Prostate gland (tissue), 2 donors: Measurements from ENCODE around the gene TMC2. TPM values are rescaled to one million over a fixed set of nuclear protein-coding genes. Genes with fewer than 3 reads are reported as not detected.

Source experiments
- DNase-seq: peaks from one replicate; pipeline ENCODE4 v3.0.0-alpha.2; 2019; ENCODE audit warnings: low spot score
- H3K27ac ChIP-seq, 2 donors: fragments of 200-600 bp; sonication (generic); 2 replicates each; pipeline ENCODE4 v1.5.1; 2017 to 2019
- H3K27me3 ChIP-seq: fragments of 200-600 bp; sonication (generic); replicated peaks from 2 replicates; pipeline ENCODE4 v1.5.1; 2019; ENCODE audit not compliant: insufficient read depth
- H3K36me3 ChIP-seq, 2 donors: fragments of 200-600 bp; sonication (generic); 1 replicate in 1 of 2; 2 replicates in 1 of 2; pipeline versions ENCODE4 v1.5.1 to v1.8.1; 2017 to 2019
- H3K4me1 ChIP-seq: fragments of 200-600 bp; sonication (generic); replicated peaks from 2 replicates; pipeline ENCODE4 v1.5.1; 2019
- H3K4me3 ChIP-seq, 2 donors: fragments of 200-600 bp; sonication (generic); 2 replicates each; pipeline ENCODE4 v1.5.1; 2017 to 2019
- H3K9me3 ChIP-seq: fragments of 200-600 bp; sonication (generic); 2 replicates; pipeline ENCODE4 v1.5.1; 2017
- CTCF ChIP-seq, 4 experiments: fragments of 200-600 bp in 2 of 4; fragments of 450-650 bp in 2 of 4; sonication (generic) in 2 of 4; IDR thresholded peaks; 1 replicate in 3 of 4; 2 replicates in 1 of 4; pipeline ENCODE4 v1.5.1; 2016 to 2019; ENCODE audit warnings: antibody characterized with exemption in 4 of 4, mild to moderate bottlenecking in 2 of 4, moderate library complexity in 2 of 4
- POLR2A ChIP-seq: fragments of 450-650 bp; IDR thresholded peaks from one replicate; pipeline ENCODE4 v1.6.1; 2016; ENCODE audit warnings: antibody characterized with exemption, mild to moderate bottlenecking
- POLR2AphosphoS5 ChIP-seq: sonication (generic); formaldehyde crosslinking; IDR thresholded peaks from one replicate; pipeline ENCODE4 v1.6.1; 2017; ENCODE audit warnings: antibody characterized with exemption
- WGBS: methylation state at CpG from one replicate; pipeline ENCODE4 v1.1.5; 2018; 5-methylcytosine and 5-hydroxymethylcytosine counted together
- intact Hi-C: fragments of 100-400 bp; cut with DNase I; formaldehyde crosslinking; loops from one replicate; pipeline ENCODE4 v1.14.2; 2022
- total RNA-seq, 2 donors: library from RNA; depleted of rRNA; stranded (reverse); fragments of >200 nt; gene quantifications; one replicate each; pipeline ENCODE4 v1.1.0, GENCODE V29; 2016

TMC2 gene
- total RNA-seq, 2 donors from 2014 or later, result 0.23 TPM; not detected in 1

GRCh38 chr20:2652724-2653555, 116.6 kb downstream of the TMC2 start:
- peak; percentile 2 for TF ChIP-seq POLR2A
- no peak for TF ChIP-seq CTCF (IDR thresholded peaks at IDR 0.05)
- TF ChIP-seq POLR2AphosphoS5, result no peak
- WGBS, result 1% methylated on average over 19 of the region's 56 CpGs
- intact Hi-C loops, result loop anchor here (1.0 kb wide), 1 partner anchor 10 kb away; no protein-coding TSS in a partner anchor
- Histone ChIP-seq H3K9me3 (no peaks in the 10 kb centered on the region), H3K27me3 (no peaks in the 10 kb centered on the region), H3K36me3 (peaks cover 24 to 27% of the 10 kb centered on the region in 2 donors), H3K4me1 (peaks cover 8% of the 10 kb centered on the region), H3K4me3 (peak overlapping the region; percentile 77 to 91), H3K27ac (peak overlapping the region; percentile 81 to 82)
- DNase-seq, result peak; percentile 33

- DNase-seq, result no peak
- Histone ChIP-seq H3K4me3 (peak overlapping the region; percentile 77 to 91), H3K27ac (no peak overlapping the region), H3K36me3 (peaks cover 24 to 27% of the 10 kb centered on the region in 2 donors), H3K4me1 (peaks cover 8% of the 10 kb centered on the region), H3K27me3 (no peaks in the 10 kb centered on the region), H3K9me3 (no peaks in the 10 kb centered on the region)
- TF ChIP-seq POLR2A (no peak), POLR2AphosphoS5 (no peak), CTCF (IDR thresholded peaks at IDR 0.05) (no peak)
- intact Hi-C loops, result no loop called here
- 29% methylated on average over 24 of the region's 24 CpGs for WGBS
These were observed 117.4 kb downstream of the TMC2 start for GRCh38 chr20:2653556-2654383.

GRCh38 chr20:2654384-2654822, 118.0 kb downstream of the TMC2 start:
- DNase-seq, result no peak
- Histone ChIP-seq H3K4me1 (peaks cover 8% of the 10 kb centered on the region), H3K4me3 (no peak overlapping the region), H3K36me3 (peaks cover 24 to 31% of the 10 kb centered on the region in 2 donors), H3K27me3 (no peaks in the 10 kb centered on the region), H3K27ac (no peak overlapping the region), H3K9me3 (no peaks in the 10 kb centered on the region)
- intact Hi-C loops, result no loop called here
- TF ChIP-seq CTCF (IDR thresholded peaks at IDR 0.05), result no peak
- WGBS, result 81% methylated on average over 9 of the region's 9 CpGs

- no peak for TF ChIP-seq CTCF (IDR thresholded peaks at IDR 0.05)
- no peak for TF ChIP-seq POLR2A
- no peak for TF ChIP-seq POLR2AphosphoS5
- no peaks in the 10 kb centered on the region for H3K27me3 ChIP-seq
- H3K9me3 ChIP-seq, result no peaks in the 10 kb centered on the region
- no peak overlapping the region for H3K4me3 ChIP-seq
- 84% methylated on average over 3 of the region's 3 CpGs for WGBS
- DNase-seq, result no peak
- peaks cover 8% of the 10 kb centered on the region for H3K4me1 ChIP-seq
- H3K36me3 ChIP-seq, result peaks cover 24 to 34% of the 10 kb centered on the region in 2 donors
- intact Hi-C loops, result no loop called here
- no peak overlapping the region for H3K27ac ChIP-seq
These were observed 118.5 kb downstream of the TMC2 start for GRCh38 chr20:2654831-2655230.
